WERI-Rb-1 (cell line): ENCODE results near the gene PLXND1.

Source experiments
- DNase-seq: peaks from one replicate; pipeline ENCODE4 v3.0.0-alpha.2; 2020
- H3K27ac ChIP-seq: fragments of 250-450 bp; sonication (Bioruptor Pico); 2 replicates; pipeline ENCODE4 v1.5.1; 2020; ENCODE audit warnings: mild to moderate bottlenecking, moderate library complexity
- H3K27me3 ChIP-seq: fragments of 250-450 bp; sonication (Bioruptor Pico); 2 replicates; pipeline ENCODE4 v1.5.1; 2021; ENCODE audit warnings: mild to moderate bottlenecking, low read depth, moderate library complexity; ENCODE audit not compliant: insufficient read depth, severe bottlenecking
- H3K36me3 ChIP-seq: fragments of 250-450 bp; sonication (Bioruptor Pico); 2 replicates; pipeline ENCODE4 v1.5.1; 2020; ENCODE audit warnings: mild to moderate bottlenecking, moderate library complexity
- H3K4me3 ChIP-seq: 2 replicates; pipeline ENCODE4 v1.5.1; 2011; ENCODE audit warnings: low read depth, mild to moderate bottlenecking, control low read depth, low read length
- H3K9me3 ChIP-seq: fragments of 250-450 bp; sonication (Bioruptor Pico); 2 replicates; pipeline ENCODE4 v1.5.1; 2021; ENCODE audit warnings: mild to moderate bottlenecking, moderate library complexity; ENCODE audit not compliant: severe bottlenecking
- TF ChIP-seq, protein P1 (sequence below): IDR thresholded peaks from 2 replicates; pipeline ENCODE4 v1.5.1; 2011; ENCODE audit warnings: low read depth, mild to moderate bottlenecking, control low read depth, inconsistent platforms, low read length

PLXND1 gene

DNA sequence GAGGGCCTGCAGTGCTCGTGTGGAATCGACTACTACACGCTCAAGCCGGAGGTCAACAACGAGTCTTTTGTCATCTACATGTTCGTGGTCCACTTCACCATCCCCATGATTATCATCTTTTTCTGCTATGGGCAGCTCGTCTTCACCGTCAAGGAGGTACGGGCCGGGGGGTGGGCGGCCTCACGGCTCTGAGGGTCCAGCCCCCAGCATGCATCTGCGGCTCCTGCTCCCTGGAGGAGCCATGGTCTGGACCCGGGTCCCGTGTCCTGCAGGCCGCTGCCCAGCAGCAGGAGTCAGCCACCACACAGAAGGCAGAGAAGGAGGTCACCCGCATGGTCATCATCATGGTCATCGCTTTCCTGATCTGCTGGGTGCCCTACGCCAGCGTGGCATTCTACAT is 74.2 kb downstream of the PLXND1 start:
- Histone ChIP-seq H3K36me3 (no peaks in the 10 kb centered on the region), H3K27me3 (no peaks in the 10 kb centered on the region), H3K9me3 (no peaks in the 10 kb centered on the region), H3K27ac (no peak overlapping the region), H3K4me3 (no peak overlapping the region)
- no peak for DNase-seq
- TF ChIP-seq, protein P1, sequence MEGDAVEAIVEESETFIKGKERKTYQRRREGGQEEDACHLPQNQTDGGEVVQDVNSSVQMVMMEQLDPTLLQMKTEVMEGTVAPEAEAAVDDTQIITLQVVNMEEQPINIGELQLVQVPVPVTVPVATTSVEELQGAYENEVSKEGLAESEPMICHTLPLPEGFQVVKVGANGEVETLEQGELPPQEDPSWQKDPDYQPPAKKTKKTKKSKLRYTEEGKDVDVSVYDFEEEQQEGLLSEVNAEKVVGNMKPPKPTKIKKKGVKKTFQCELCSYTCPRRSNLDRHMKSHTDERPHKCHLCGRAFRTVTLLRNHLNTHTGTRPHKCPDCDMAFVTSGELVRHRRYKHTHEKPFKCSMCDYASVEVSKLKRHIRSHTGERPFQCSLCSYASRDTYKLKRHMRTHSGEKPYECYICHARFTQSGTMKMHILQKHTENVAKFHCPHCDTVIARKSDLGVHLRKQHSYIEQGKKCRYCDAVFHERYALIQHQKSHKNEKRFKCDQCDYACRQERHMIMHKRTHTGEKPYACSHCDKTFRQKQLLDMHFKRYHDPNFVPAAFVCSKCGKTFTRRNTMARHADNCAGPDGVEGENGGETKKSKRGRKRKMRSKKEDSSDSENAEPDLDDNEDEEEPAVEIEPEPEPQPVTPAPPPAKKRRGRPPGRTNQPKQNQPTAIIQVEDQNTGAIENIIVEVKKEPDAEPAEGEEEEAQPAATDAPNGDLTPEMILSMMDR: no peak

DNA sequence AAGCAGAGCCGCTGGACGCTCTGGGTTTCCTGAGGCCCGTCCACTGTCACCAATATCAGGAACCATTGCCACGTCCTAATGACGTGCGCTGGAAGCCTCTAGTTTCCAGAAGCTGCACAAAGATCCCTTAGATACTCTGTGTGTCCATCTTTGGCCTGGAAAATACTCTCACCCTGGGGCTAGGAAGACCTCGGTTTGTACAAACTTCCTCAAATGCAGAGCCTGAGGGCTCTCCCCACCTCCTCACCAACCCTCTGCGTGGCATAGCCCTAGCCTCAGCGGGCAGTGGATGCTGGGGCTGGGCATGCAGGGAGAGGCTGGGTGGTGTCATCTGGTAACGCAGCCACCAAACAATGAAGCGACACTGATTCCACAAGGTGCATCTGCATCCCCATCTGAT is 74.8 kb downstream of the PLXND1 start:
- Histone ChIP-seq H3K36me3 (no peaks in the 10 kb centered on the region), H3K27ac (no peak overlapping the region), H3K9me3 (no peaks in the 10 kb centered on the region), H3K4me3 (no peak overlapping the region), H3K27me3 (no peaks in the 10 kb centered on the region)
- DNase-seq: no peak
- TF ChIP-seq, protein P1: no peak

DNA sequence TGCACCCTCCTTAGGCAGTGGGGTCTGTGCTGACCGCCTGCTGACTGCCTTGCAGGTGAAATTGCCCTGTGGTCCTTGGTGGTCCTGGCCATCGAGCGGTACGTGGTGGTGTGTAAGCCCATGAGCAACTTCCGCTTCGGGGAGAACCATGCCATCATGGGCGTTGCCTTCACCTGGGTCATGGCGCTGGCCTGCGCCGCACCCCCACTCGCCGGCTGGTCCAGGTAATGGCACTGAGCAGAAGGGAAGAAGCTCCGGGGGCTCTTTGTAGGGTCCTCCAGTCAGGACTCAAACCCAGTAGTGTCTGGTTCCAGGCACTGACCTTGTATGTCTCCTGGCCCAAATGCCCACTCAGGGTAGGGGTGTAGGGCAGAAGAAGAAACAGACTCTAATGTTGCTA is 75.7 kb downstream of the PLXND1 start:
- H3K4me3 ChIP-seq: no peak overlapping the region
- no peaks in the 10 kb centered on the region for H3K27me3 ChIP-seq
- H3K36me3 ChIP-seq: no peaks in the 10 kb centered on the region
- no peak for DNase-seq
- H3K27ac ChIP-seq: no peak overlapping the region
- H3K9me3 ChIP-seq: no peaks in the 10 kb centered on the region
- TF ChIP-seq, protein P1: no peak

DNA sequence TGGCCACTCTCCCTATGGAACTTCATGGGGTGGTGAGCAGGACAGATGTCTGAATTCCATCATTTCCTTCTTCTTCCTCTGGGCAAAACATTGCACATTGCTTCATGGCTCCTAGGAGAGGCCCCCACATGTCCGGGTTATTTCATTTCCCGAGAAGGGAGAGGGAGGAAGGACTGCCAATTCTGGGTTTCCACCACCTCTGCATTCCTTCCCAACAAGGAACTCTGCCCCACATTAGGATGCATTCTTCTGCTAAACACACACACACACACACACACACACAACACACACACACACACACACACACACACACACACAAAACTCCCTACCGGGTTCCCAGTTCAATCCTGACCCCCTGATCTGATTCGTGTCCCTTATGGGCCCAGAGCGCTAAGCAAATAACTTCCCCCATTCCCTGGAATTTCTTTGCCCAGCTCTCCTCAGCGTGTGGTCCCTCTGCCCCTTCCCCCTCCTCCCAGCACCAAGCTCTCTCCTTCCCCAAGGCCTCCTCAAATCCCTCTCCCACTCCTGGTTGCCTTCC is 76.2 kb downstream of the PLXND1 start:
- no peaks in the 10 kb centered on the region for H3K36me3 ChIP-seq
- H3K4me3 ChIP-seq: no peak overlapping the region
- TF ChIP-seq, protein P1: no peak
- no peaks in the 10 kb centered on the region for H3K9me3 ChIP-seq
- no peak overlapping the region for H3K27ac ChIP-seq
- no peak for DNase-seq
- no peaks in the 10 kb centered on the region for H3K27me3 ChIP-seq

DNA sequence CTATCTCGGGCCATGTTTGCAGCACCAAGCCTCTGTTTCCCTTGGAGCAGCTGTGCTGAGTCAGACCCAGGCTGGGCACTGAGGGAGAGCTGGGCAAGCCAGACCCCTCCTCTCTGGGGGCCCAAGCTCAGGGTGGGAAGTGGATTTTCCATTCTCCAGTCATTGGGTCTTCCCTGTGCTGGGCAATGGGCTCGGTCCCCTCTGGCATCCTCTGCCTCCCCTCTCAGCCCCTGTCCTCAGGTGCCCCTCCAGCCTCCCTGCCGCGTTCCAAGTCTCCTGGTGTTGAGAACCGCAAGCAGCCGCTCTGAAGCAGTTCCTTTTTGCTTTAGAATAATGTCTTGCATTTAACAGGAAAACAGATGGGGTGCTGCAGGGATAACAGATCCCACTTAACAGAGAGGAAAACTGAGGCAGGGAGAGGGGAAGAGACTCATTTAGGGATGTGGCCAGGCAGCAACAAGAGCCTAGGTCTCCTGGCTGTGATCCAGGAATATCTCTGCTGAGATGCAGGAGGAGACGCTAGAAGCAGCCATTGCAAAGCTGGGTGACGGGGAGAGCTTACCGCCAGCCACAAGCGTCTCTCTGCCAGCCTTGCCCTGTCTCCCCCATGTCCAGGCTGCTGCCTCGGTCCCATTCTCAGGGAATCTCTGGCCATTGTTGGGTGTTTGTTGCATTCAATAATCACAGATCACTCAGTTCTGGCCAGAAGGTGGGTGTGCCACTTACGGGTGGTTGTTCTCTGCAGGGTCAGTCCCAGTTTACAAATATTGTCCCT is 76.9 kb downstream of the PLXND1 start:
- Histone ChIP-seq H3K27me3 (no peaks in the 10 kb centered on the region), H3K9me3 (no peaks in the 10 kb centered on the region), H3K4me3 (no peak overlapping the region), H3K27ac (no peak overlapping the region), H3K36me3 (no peaks in the 10 kb centered on the region)
- no peak for DNase-seq
- TF ChIP-seq, protein P1: no peak
